Astrocyte (in vitro differentiated cells and primary cell): Measurements from ENCODE around the gene HMGCLL1. TPM values are rescaled to one million over a fixed set of nuclear protein-coding genes. Genes with fewer than 3 reads are reported as not detected.

ENCODE experiments used
- DNase-seq: peaks from one replicate; pipeline ENCODE4 v3.0.0-alpha.2; 2010; ENCODE audit warnings: low read depth
- FAIRE-seq: peaks from 2 replicates; lab custom pipeline; 2011; peaks lifted over from hg19 to GRCh38; lab: Jason Lieb, UNC
- H2AFZ ChIP-seq: 2 replicates; pipeline ENCODE4 v1.6.0; 2012; ENCODE audit warnings: low read depth, low read length, inconsistent platforms
- H3K27ac ChIP-seq: 2 replicates; pipeline ENCODE4 v1.5.1; 2011; ENCODE audit warnings: low read depth, low read length, inconsistent platforms
- H3K27me3 ChIP-seq: 2 replicates; pipeline ENCODE4 v1.6.0; 2011; ENCODE audit warnings: low read length, inconsistent platforms; ENCODE audit not compliant: insufficient read depth
- H3K36me3 ChIP-seq: 2 replicates; pipeline ENCODE4 v1.5.1; 2011; ENCODE audit warnings: low read length, inconsistent platforms; ENCODE audit not compliant: insufficient read depth
- H3K4me1 ChIP-seq: 2 replicates; pipeline ENCODE4 v1.5.1; 2011; ENCODE audit warnings: low read length, inconsistent platforms; ENCODE audit not compliant: insufficient read depth
- H3K4me2 ChIP-seq: 2 replicates; pipeline ENCODE4 v1.6.0; 2012; ENCODE audit warnings: low read length, inconsistent platforms
- H3K4me3 ChIP-seq: 2 replicates; pipeline ENCODE4 v1.5.1; 2011; ENCODE audit warnings: low read depth, mild to moderate bottlenecking, low read length, inconsistent platforms; ENCODE audit not compliant: insufficient read depth
- H3K79me2 ChIP-seq: 2 replicates; pipeline ENCODE4 v1.6.0; 2012; ENCODE audit warnings: mild to moderate bottlenecking, low read length, inconsistent platforms; ENCODE audit not compliant: insufficient read depth
- H3K9ac ChIP-seq: 2 replicates; pipeline ENCODE4 v1.6.0; 2012; ENCODE audit warnings: mild to moderate bottlenecking, low read length, inconsistent platforms
- H3K9me3 ChIP-seq: 2 replicates; pipeline ENCODE4 v1.5.1; 2012; ENCODE audit warnings: low read depth, mild to moderate bottlenecking, low read length, inconsistent platforms; ENCODE audit not compliant: insufficient read depth
- H4K20me1 ChIP-seq: 2 replicates; pipeline ENCODE4 v1.6.0; 2012; ENCODE audit warnings: low read length, inconsistent platforms; ENCODE audit not compliant: insufficient read depth
- H3K27ac Mint-ChIP-seq: one replicate; pipeline ENCODE4 v1.8.0; 2021; ENCODE audit warnings: mild to moderate bottlenecking, mixed read lengths; ENCODE audit not compliant: unreplicated experiment
- H3K27me3 Mint-ChIP-seq: one replicate; pipeline ENCODE4 v1.8.0; 2021; ENCODE audit warnings: low read depth, mixed read lengths; ENCODE audit not compliant: unreplicated experiment
- H3K36me3 Mint-ChIP-seq: one replicate; pipeline ENCODE4 v1.8.0; 2021; ENCODE audit warnings: low read depth, mixed read lengths; ENCODE audit not compliant: unreplicated experiment
- H3K4me1 Mint-ChIP-seq: one replicate; pipeline ENCODE4 v1.8.0; 2021; ENCODE audit warnings: low read depth, mixed read lengths; ENCODE audit not compliant: unreplicated experiment
- H3K4me3 Mint-ChIP-seq: one replicate; pipeline ENCODE4 v1.8.0; 2021; ENCODE audit warnings: mild to moderate bottlenecking, moderate library complexity, mixed read lengths; ENCODE audit not compliant: unreplicated experiment
- H3K9me3 Mint-ChIP-seq: one replicate; pipeline ENCODE4 v1.8.0; 2021; ENCODE audit warnings: mild to moderate bottlenecking, mixed read lengths; ENCODE audit not compliant: unreplicated experiment
- EZH2 ChIP-seq: IDR thresholded peaks from 2 replicates; pipeline ENCODE4 v1.6.1; 2012; ENCODE audit warnings: mild to moderate bottlenecking, low read length, inconsistent platforms; ENCODE audit not compliant: insufficient read depth
- total RNA-seq: library from RNA; stranded (reverse); gene quantifications from 2 replicates; pipeline ENCODE4 v1.2.1, GENCODE V29; 2021
- TF ChIP-seq, protein P1 (sequence below): IDR thresholded peaks from 2 replicates; pipeline ENCODE4 v1.5.1; 2011; ENCODE audit warnings: low read depth, mild to moderate bottlenecking, inconsistent platforms, low read length, moderate library complexity; ENCODE audit not compliant: insufficient read depth

Gene HMGCLL1
- total RNA-seq, 1 donor from 2014 or later, result 0.30 TPM

GRCh38 chr6:55445648-55446204 is 133.3 kb downstream of the HMGCLL1 start:
- Histone ChIP-seq H3K27me3 (no peaks in the 10 kb centered on the region), H4K20me1 (no peaks in the 10 kb centered on the region), H3K27ac (no peak overlapping the region), H3K79me2 (no peaks in the 10 kb centered on the region), H2AFZ (no peak overlapping the region), H3K4me3 (no peak overlapping the region), H3K36me3 (no peaks in the 10 kb centered on the region), H3K9ac (no peak overlapping the region), H3K4me1 (no peaks in the 10 kb centered on the region), H3K9me3 (no peaks in the 10 kb centered on the region), H3K4me2 (no peak overlapping the region)
- Mint-ChIP-seq H3K27me3 (no peaks in the 10 kb centered on the region), H3K9me3 (no peaks in the 10 kb centered on the region), H3K4me3 (no peak overlapping the region), H3K36me3 (no peaks in the 10 kb centered on the region), H3K27ac (no peak overlapping the region), H3K4me1 (peaks cover 12% of the 10 kb centered on the region)
- FAIRE-seq (no peak), DNase-seq (peak; percentile 12)
- TF ChIP-seq, protein P1, sequence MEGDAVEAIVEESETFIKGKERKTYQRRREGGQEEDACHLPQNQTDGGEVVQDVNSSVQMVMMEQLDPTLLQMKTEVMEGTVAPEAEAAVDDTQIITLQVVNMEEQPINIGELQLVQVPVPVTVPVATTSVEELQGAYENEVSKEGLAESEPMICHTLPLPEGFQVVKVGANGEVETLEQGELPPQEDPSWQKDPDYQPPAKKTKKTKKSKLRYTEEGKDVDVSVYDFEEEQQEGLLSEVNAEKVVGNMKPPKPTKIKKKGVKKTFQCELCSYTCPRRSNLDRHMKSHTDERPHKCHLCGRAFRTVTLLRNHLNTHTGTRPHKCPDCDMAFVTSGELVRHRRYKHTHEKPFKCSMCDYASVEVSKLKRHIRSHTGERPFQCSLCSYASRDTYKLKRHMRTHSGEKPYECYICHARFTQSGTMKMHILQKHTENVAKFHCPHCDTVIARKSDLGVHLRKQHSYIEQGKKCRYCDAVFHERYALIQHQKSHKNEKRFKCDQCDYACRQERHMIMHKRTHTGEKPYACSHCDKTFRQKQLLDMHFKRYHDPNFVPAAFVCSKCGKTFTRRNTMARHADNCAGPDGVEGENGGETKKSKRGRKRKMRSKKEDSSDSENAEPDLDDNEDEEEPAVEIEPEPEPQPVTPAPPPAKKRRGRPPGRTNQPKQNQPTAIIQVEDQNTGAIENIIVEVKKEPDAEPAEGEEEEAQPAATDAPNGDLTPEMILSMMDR, result peak; percentile 62
- no peak for TF ChIP-seq EZH2

DNA sequence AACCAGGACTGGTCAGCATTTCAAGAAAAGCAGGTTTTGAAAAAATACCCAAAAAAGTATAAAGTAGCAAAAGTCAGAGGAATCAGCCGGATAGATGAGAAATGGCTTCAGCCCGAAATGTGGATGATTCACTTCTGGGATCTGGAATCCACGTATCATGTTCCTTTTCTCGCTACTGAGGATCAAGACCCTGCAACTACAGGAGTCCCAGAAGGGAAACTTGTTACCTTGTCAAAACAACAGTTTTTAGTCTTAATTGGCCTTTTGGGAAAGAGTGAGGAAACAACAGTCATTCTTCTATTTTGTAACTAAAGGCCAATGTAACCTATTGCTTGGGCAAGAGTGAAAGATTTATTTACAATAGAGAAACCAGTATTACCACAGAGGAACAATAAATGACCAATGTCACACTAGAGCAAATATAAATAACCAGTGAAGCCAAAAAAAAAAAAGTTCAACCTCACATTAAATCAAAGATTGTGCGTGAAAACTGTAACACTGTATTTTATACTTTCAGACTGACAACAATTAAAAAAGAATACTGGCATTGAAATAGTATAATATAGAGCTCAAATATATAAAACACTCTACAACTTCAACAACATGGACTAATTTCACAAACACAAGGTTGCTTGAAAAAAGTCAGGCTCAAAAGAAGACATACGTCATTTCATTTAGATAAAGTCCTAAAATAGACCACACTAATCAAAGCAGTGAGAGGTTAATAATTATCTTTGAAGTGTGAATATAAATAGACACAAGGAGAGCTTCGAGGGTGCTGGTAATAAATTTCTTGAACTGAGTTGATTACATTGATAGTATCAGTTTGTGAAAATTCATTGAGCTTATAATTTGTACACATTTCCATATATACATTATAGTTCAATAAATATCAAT is 135.5 kb downstream of the HMGCLL1 start:
- Histone ChIP-seq H3K9me3 (no peaks in the 10 kb centered on the region), H4K20me1 (no peaks in the 10 kb centered on the region), H3K36me3 (no peaks in the 10 kb centered on the region), H2AFZ (no peak overlapping the region), H3K9ac (no peak overlapping the region), H3K4me3 (no peak overlapping the region), H3K27ac (no peak overlapping the region), H3K4me2 (no peak overlapping the region), H3K27me3 (no peaks in the 10 kb centered on the region), H3K79me2 (no peaks in the 10 kb centered on the region), H3K4me1 (no peaks in the 10 kb centered on the region)
- no peak for DNase-seq
- FAIRE-seq, result no peak
- Mint-ChIP-seq H3K4me3 (no peak overlapping the region), H3K9me3 (no peaks in the 10 kb centered on the region), H3K36me3 (no peaks in the 10 kb centered on the region), H3K4me1 (peaks cover 1% of the 10 kb centered on the region), H3K27me3 (peaks cover 4% of the 10 kb centered on the region), H3K27ac (no peak overlapping the region)
- no peak for TF ChIP-seq EZH2
- TF ChIP-seq, protein P1, result no peak

DNA sequence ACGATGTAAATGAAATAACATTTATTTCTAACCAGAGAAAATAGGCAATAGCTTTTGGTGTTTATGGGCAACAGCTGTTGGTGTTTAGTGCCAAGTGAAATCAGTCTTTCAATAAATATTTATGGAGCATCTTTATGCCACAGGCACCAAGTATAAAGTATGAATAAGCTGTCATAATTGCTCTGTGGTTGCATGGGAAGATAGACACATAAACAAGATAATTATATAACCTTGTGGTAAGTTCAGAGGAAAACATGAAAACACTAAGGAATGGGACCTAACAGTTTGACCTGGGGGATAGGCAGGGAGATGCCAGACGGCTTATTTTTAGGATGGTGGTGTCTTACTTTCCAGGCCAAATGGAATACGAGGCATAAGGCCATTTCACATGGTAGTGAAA is 140.8 kb downstream of the HMGCLL1 start:
- no peak overlapping the region for H3K4me3 Mint-ChIP-seq
- FAIRE-seq, result no peak
- no peaks in the 10 kb centered on the region for H3K36me3 Mint-ChIP-seq
- H2AFZ ChIP-seq, result no peak overlapping the region
- no peaks in the 10 kb centered on the region for H4K20me1 ChIP-seq
- no peaks in the 10 kb centered on the region for H3K9me3 Mint-ChIP-seq
- TF ChIP-seq, protein P1, result no peak
- no peak for TF ChIP-seq EZH2
- DNase-seq, result no peak
- no peak overlapping the region for H3K9ac ChIP-seq
- no peak overlapping the region for H3K27ac ChIP-seq
- H3K4me3 ChIP-seq, result no peak overlapping the region
- no peak overlapping the region for H3K27ac Mint-ChIP-seq
- no peaks in the 10 kb centered on the region for H3K4me1 ChIP-seq
- no peak overlapping the region for H3K4me2 ChIP-seq
- H3K27me3 ChIP-seq, result no peaks in the 10 kb centered on the region
- no peaks in the 10 kb centered on the region for H3K9me3 ChIP-seq
- no peaks in the 10 kb centered on the region for H3K36me3 ChIP-seq
- H3K27me3 Mint-ChIP-seq, result peaks cover 4% of the 10 kb centered on the region
- H3K4me1 Mint-ChIP-seq, result peaks cover under 1% of the 10 kb centered on the region
- H3K79me2 ChIP-seq, result no peaks in the 10 kb centered on the region
